HepG2 (cell line): ENCODE measurements around the gene MRPL34. TPM values are rescaled to one million over a fixed set of nuclear protein-coding genes. Genes with fewer than 3 reads are reported as not detected.
A peak's percentile ranks its signal among the peaks of the same experiment; 100 is the strongest.

Experiments used
- CEBPB ChIP-seq: IDR thresholded peaks from 2 replicates; pipeline ENCODE4 v1.6.1; 2011; ENCODE audit warnings: low read depth, low read length, improper control_type of control experiment, borderline replicate concordance
- NFYB ChIP-seq: sonication (generic); formaldehyde crosslinking; IDR thresholded peaks from 2 replicates; pipeline ENCODE4 v1.4.0; 2020; ENCODE audit warnings: missing genetic modification reagents
- RBM39 ChIP-seq: fragments of 200-400 bp; formaldehyde crosslinking; IDR thresholded peaks from one replicate; pipeline ENCODE4 v1.6.1; 2018; ENCODE audit warnings: antibody characterized with exemption, mild to moderate bottlenecking, low read depth, low read length; ENCODE audit not compliant: poor library complexity, severe bottlenecking
- ZBTB7A ChIP-seq: sonication (generic); formaldehyde crosslinking; IDR thresholded peaks from 2 replicates; pipeline ENCODE4 v1.8.0; 2022; ENCODE audit warnings: mild to moderate bottlenecking, missing genetic modification reagents
- ZNF138 ChIP-seq: sonication (generic); formaldehyde crosslinking; IDR thresholded peaks from 2 replicates; pipeline ENCODE4 v1.5.0; 2020; ENCODE audit warnings: mild to moderate bottlenecking, low read depth, missing genetic modification reagents
- ZNF326 ChIP-seq: sonication (generic); formaldehyde crosslinking; IDR thresholded peaks from 2 replicates; pipeline ENCODE4 v1.4.0; 2020; ENCODE audit warnings: missing genetic modification reagents, borderline replicate concordance
- polyA plus RNA-seq, 8 experiments: library from polyadenylated mRNA; depleted of rRNA in 3 of 8; stranded (reverse) in 7 of 8; unstranded in 1 of 8; fragments of >200 nt; fragmentation: Illumina TruSeq in 4 of 8; extraction: Trizol in 4 of 8; gene quantifications; 2 replicates each; pipeline versions ENCODE4 v1.2.1 to v1.2.3, GENCODE V29; 2011 to 2016; ENCODE audit warnings: low read depth in 4 of 8, missing spikeins in 1 of 8, mixed read lengths in 1 of 8; ENCODE audit not compliant: insufficient read depth in 1 of 8
- total RNA-seq, 5 experiments: library from RNA; depleted of rRNA; stranded (reverse); fragments of >200 nt; fragmentation: Illumina TruSeq; extraction: Trizol; gene quantifications; 2 replicates each; pipeline ENCODE4 v1.2.3, GENCODE V29; 2016; ENCODE audit warnings: low read depth in 1 of 5
- TF ChIP-seq, protein P1 (sequence below): sonication (generic); formaldehyde crosslinking; IDR thresholded peaks from 2 replicates; pipeline ENCODE4 v1.8.0; 2022; ENCODE audit warnings: missing genetic modification reagents, mild to moderate bottlenecking, borderline replicate concordance
- TF ChIP-seq, protein P2 (sequence below): sonication (generic); formaldehyde crosslinking; IDR thresholded peaks from 2 replicates; pipeline ENCODE4 v1.9.0; 2021; ENCODE audit warnings: missing genetic modification reagents, borderline replicate concordance
- TF ChIP-seq, protein P3 (sequence below), 2 experiments: fragments of 450-650 bp in 1 of 2; sonication (generic) in 1 of 2; formaldehyde crosslinking in 1 of 2; IDR thresholded peaks; 2 replicates each; pipeline versions ENCODE4 v1.6.1 to v1.8.0; 2016 to 2022; ENCODE audit warnings: antibody characterized with exemption in 1 of 2, mild to moderate bottlenecking in 1 of 2, missing genetic modification reagents in 1 of 2
- TF ChIP-seq, protein P4 (sequence below): sonication (generic); formaldehyde crosslinking; IDR thresholded peaks from 2 replicates; pipeline ENCODE4 v1.4.0; 2020; ENCODE audit warnings: missing genetic modification reagents
- TF ChIP-seq, protein P5 (sequence below): sonication (generic); formaldehyde crosslinking; IDR thresholded peaks from 2 replicates; pipeline ENCODE4 v1.4.0; 2020; ENCODE audit warnings: missing genetic modification reagents

The MRPL34 gene
- total and polyA plus RNA-seq, 2 of the 13 experiments (the other 11 are each of a cell fraction or from before 2014, with no cell fraction given), result 74.0 to 77.3 TPM

DNA sequence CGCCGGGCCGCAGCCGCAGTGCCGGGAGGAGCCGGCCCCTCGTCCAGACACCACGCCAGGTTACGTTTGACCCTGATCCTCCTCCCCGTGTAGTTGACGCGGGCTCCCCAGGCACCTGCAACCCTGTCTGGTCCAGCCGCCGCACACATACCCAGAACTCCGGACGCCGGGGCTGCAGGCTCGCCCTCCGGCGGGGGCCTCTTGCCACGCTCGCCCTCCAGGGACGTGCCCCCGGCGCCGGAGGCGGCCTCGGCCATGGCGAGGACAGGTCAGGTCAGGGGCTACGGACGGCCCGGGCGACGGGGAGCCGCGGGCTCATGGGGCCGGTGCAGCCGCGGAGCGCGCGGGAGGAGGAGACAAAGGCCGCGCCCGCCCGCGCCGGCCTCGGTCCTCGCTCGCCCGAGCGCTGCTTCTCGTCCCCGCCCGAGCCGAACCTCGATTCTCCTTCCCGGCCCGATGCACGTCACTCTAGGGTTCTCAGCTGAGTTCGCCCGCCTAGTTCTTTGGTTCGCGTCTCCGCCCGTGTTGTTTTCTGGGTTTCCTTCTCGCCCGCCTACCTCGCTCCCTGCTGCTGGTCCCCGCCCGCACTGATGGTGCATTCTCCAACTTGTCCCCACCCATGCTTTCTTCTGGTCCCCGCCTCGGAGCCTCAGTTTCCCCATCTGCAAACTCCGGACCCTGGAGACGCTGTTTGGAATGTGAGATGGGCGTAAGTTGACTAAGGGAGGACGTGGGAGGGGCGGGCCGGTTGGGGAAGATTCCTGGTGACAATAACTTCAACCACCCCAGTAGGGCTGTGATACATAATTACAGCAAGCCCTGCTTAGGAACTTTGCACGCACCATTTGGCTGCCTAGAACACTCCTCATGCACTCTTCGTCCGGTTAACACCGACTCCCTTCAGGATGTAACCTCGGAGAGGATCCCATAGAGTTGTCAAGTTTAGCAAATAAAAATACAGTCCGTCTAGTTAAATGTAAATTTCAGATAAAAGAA is 29.0 kb downstream of the MRPL34 start, which contains the start of gene ANO8 (continued):
- TF ChIP-seq, protein P1, sequence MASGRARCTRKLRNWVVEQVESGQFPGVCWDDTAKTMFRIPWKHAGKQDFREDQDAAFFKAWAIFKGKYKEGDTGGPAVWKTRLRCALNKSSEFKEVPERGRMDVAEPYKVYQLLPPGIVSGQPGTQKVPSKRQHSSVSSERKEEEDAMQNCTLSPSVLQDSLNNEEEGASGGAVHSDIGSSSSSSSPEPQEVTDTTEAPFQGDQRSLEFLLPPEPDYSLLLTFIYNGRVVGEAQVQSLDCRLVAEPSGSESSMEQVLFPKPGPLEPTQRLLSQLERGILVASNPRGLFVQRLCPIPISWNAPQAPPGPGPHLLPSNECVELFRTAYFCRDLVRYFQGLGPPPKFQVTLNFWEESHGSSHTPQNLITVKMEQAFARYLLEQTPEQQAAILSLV, result no peak; the same call in 1 of the 2 replicates
- peak; percentile 69 for TF ChIP-seq RBM39
- TF ChIP-seq, protein P2, sequence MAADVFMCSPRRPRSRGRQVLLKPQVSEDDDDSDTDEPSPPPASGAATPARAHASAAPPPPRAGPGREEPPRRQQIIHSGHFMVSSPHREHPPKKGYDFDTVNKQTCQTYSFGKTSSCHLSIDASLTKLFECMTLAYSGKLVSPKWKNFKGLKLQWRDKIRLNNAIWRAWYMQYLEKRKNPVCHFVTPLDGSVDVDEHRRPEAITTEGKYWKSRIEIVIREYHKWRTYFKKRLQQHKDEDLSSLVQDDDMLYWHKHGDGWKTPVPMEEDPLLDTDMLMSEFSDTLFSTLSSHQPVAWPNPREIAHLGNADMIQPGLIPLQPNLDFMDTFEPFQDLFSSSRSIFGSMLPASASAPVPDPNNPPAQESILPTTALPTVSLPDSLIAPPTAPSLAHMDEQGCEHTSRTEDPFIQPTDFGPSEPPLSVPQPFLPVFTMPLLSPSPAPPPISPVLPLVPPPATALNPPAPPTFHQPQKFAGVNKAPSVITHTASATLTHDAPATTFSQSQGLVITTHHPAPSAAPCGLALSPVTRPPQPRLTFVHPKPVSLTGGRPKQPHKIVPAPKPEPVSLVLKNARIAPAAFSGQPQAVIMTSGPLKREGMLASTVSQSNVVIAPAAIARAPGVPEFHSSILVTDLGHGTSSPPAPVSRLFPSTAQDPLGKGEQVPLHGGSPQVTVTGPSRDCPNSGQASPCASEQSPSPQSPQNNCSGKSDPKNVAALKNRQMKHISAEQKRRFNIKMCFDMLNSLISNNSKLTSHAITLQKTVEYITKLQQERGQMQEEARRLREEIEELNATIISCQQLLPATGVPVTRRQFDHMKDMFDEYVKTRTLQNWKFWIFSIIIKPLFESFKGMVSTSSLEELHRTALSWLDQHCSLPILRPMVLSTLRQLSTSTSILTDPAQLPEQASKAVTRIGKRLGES (CRISPR knock-in tag), result no peak
- no peak for TF ChIP-seq ZNF138
- TF ChIP-seq ZBTB7A (CRISPR knock-in tag), result peak; percentile 60; the same call in 1 of the 2 replicates
- TF ChIP-seq, protein P3, sequence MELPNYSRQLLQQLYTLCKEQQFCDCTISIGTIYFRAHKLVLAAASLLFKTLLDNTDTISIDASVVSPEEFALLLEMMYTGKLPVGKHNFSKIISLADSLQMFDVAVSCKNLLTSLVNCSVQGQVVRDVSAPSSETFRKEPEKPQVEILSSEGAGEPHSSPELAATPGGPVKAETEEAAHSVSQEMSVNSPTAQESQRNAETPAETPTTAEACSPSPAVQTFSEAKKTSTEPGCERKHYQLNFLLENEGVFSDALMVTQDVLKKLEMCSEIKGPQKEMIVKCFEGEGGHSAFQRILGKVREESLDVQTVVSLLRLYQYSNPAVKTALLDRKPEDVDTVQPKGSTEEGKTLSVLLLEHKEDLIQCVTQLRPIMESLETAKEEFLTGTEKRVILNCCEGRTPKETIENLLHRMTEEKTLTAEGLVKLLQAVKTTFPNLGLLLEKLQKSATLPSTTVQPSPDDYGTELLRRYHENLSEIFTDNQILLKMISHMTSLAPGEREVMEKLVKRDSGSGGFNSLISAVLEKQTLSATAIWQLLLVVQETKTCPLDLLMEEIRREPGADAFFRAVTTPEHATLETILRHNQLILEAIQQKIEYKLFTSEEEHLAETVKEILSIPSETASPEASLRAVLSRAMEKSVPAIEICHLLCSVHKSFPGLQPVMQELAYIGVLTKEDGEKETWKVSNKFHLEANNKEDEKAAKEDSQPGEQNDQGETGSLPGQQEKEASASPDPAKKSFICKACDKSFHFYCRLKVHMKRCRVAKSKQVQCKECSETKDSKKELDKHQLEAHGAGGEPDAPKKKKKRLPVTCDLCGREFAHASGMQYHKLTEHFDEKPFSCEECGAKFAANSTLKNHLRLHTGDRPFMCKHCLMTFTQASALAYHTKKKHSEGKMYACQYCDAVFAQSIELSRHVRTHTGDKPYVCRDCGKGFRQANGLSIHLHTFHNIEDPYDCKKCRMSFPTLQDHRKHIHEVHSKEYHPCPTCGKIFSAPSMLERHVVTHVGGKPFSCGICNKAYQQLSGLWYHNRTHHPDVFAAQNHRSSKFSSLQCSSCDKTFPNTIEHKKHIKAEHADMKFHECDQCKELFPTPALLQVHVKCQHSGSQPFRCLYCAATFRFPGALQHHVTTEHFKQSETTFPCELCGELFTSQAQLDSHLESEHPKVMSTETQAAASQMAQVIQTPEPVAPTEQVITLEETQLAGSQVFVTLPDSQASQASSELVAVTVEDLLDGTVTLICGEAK (IDR thresholded peaks at IDR 0.05), result no peak
- TF ChIP-seq, protein P3 (CRISPR knock-in tag; IDR thresholded peaks at IDR 0.05), result no peak; the same call in 1 of the 2 replicates
- no peak for TF ChIP-seq CEBPB
- no peak for TF ChIP-seq ZNF326 (CRISPR knock-in tag)
- TF ChIP-seq, protein P4, sequence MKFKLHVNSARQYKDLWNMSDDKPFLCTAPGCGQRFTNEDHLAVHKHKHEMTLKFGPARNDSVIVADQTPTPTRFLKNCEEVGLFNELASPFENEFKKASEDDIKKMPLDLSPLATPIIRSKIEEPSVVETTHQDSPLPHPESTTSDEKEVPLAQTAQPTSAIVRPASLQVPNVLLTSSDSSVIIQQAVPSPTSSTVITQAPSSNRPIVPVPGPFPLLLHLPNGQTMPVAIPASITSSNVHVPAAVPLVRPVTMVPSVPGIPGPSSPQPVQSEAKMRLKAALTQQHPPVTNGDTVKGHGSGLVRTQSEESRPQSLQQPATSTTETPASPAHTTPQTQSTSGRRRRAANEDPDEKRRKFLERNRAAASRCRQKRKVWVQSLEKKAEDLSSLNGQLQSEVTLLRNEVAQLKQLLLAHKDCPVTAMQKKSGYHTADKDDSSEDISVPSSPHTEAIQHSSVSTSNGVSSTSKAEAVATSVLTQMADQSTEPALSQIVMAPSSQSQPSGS (CRISPR knock-in tag), result peak; percentile 73; the same call in 1 of the 2 replicates
- TF ChIP-seq, protein P5, sequence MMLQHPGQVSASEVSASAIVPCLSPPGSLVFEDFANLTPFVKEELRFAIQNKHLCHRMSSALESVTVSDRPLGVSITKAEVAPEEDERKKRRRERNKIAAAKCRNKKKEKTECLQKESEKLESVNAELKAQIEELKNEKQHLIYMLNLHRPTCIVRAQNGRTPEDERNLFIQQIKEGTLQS, result no peak
- 0 out of 2 replicates have a peak, but pooled peaks have one; percentile 26 for TF ChIP-seq NFYB (CRISPR knock-in tag)
